LoVo (cell line): ENCODE measurements around the gene NECTIN1.

Experiments
- DNase-seq: peaks from one replicate; pipeline ENCODE4 v3.0.0-alpha.2; 2016; ENCODE audit warnings: low spot score

The NECTIN1 gene

DNA sequence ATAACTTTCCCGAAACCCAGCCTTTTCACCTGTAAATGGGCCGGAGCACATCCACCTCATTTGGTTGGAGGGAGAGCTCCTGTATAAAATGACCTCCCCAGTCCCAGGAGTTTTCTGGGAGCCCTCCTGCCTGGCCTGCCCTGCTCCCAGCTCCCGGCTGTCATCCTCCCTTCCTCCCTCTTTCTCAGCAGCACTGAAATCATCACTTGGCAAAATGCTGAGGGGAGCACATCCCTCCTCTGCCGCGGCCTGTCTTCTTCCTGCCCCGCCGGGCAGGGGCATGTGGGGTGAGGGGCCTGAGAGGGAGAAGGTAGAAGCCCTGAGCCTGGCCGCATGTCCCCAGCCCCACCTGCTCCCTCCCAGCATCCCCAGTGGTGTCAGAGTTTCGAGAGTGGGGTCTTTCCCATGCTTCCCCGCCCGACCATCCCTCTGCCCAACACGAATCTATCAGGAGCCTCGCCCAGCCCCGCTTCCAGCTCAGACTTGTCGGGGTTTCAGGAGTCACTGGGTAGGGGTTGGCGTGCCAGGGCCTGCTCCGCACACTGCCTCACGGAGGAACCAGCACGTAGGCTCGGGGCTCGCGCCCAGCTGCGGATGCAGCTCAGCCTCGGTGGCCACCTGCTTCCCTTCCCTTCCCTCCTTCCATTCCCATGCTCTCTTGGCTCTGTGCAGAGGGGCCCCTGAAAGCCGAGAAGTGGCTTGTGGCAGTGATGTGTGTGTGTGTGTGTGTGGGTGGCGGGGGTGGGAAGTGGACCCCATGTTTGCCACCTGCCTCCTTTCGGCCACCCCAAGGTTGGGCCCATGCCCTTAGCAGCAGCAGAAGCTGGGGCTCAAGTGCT, 37.1 kb downstream of the NECTIN1 start:
- no peak for DNase-seq

- no peak for DNase-seq
Measured at GRCh38 chr11:119691020-119691666, 37.9 kb downstream of the NECTIN1 start.

DNA sequence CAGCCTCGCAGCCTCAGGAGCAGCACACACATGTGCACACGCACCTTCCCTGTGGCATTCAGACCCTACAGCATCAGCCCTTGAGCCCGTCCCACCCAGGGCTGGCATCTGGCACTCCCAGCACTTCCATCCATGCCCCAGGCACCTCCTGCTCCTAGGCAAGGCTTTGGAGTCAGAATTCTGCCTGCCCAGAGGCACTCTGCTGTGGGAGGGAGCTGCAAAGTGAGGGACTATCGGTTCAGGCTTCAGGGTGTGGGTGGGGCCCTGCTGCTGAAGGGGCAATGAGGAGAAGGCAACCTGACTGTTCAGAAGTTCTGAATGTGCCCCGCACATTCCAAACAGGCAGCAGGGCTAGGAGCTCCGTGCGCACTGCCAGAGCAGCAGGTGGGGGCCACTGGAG, 39.7 kb downstream of the NECTIN1 start:
- no peak for DNase-seq

GRCh38 chr11:119688356-119688755, 40.6 kb downstream of the NECTIN1 start:
- no peak for DNase-seq

- DNase-seq: no peak
Measured at GRCh38 chr11:119687373-119688046, 41.5 kb downstream of the NECTIN1 start.

GRCh38 chr11:119686177-119686882, 42.7 kb downstream of the NECTIN1 start:
- DNase-seq: no peak

- DNase-seq: no peak
Measured at GRCh38 chr11:119685111-119685746, 43.8 kb downstream of the NECTIN1 start.

DNA sequence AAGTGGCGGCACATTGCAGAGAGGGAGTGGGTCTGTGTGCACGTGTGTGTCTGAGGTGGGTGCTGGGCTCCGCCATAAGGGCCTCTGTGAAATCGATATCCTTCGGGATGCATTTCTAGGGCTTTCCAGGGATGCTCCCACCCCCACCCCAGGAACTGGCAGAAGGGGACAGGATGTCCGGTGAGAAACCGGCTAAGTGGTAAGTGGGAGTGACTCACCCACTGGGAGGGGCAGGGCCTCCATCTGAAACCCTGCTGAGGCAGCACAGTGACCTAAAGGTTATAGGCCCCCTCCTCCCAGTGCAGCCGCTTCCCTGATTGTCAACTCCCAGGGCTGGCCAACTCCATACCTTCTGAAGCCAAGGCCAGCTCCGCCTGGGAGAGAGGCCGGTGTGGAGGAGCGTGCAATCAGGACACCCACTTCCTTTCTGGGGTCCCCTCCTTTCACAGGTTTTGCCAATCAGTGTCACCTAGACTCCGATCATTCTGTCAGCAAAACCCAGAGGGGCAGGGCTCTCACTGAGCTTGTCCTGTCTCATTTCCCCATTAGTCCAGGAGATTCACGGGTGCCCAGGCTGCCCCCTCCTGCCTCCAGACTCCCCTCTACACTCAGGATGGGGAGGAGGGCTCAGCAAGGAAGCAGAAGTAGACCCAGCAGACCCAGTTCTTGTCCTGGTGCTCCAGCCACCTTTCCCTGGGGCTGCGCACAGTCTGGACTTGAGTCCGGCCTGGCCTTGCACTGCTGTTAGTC, 44.5 kb downstream of the NECTIN1 start:
- no peak for DNase-seq

DNA sequence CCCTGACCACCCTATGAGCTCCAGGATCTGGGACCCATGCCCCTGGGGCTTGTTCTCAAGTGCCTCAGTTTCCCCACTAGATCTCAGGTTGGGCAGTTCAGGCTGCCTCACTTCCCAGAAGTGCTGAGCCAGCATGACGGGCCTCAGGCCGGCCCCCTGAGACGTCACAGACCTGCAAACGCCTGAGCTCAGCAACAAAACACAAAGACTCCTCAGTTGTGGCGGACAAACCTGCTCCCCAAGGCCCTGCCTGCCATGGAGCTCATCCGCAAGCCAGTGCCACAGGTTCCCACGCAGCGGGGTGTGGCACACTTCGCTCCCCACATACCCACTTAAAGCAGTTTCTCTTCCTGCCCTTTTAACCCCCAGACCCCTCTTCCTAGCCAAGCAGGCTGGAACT, 45.2 kb downstream of the NECTIN1 start:
- no peak for DNase-seq

DNA sequence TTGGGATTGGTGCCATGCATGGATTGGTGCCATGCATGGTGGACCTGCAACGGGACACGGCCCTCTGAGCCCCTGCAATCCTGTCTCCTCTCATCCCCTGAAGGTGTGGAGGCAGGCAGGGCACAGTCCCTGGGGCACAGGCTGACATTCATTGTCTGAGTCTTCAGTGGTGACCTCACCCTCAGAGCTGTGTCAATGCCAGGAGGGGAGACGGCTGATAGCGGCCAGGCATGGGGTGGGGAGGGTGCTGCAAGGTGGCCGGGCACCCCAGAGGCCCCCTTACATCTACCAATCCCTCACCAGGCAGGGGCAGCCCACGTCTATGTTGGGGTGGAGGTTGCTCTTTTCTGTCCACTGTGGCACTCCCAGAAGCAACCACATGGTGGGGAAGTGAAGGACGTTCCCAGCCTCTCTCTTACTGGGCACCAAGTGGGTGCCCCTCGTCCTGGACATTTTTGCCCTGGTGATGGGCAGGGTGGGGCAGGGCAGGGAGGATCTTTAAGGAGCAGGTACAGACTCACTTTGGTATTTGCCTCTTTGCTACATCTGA, 47.6 kb downstream of the NECTIN1 start:
- no peak for DNase-seq

GRCh38 chr11:119680541-119681360, 48.2 kb downstream of the NECTIN1 start:
- no peak for DNase-seq

DNA sequence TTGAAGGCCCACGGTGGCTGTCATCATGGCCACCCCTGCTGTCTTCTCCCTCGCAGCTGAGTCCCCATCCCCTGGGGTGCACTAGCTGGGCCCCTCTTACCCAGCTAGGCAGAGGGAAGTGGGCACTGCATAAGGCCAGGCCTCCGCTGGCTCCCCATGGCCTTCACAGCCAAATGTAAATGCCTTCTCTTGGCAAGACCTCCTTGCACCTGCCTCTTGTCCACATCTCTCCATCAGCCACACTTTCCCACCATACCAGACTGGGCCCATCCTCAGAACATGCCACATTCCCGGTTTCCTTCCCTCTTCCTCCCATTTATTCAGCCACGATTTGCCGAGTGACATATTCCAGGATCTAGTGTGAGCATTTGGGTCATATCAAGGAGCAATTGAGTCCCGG, 49.7 kb downstream of the NECTIN1 start:
- no peak for DNase-seq

DNA sequence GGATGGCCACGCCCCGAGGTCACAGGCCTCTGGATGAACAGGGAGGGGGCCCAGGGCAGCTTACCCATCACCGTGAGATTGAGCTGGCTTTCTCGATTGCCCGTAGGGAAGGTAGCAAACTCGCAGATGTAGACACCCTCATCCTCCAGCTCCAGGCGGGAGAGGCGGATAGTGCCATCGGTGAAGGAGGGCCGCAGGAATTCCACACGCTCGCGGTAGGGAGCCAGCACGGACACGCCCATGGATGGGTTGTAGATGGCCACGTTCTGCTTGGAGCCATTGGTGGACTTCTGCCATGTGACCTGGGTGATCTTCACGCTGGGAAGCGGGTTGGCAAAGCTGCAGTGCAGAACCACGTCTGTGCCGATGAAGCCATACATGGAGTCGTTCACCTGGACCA, 50.6 kb downstream of the NECTIN1 start:
- DNase-seq: no peak

GRCh38 chr11:119677840-119678239, 51.2 kb downstream of the NECTIN1 start:
- DNase-seq: no peak

GRCh38 chr11:119676461-119677020, 52.5 kb downstream of the NECTIN1 start:
- no peak for DNase-seq

DNA sequence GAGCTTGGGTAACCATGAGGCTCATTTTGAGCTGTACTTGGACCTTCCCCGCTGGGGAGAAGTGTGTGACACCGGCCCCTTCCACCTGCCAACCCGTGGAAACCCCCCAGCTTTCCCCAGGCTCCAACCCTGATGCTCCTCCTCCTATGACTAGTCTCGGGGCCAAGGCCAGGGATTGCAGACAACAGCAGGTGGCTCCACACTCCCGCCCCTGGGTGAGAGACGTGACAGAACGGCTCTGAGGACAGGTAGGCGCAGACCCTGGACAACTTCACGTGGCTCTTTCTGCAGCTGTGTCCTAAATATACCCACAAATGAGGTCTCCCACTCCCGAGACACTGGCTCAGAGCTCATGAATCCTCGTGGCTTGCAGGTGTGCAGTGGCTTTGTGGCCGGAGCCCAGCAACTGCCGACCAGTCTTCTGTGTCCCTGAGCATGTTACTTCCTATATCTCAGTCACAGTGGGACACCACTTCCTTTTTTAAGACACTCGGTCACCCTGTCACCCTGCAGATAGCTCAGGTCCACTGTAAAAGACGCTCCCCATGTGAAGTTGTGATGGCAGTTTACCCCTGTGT, 55.2 kb downstream of the NECTIN1 start:
- DNase-seq: no peak

DNA sequence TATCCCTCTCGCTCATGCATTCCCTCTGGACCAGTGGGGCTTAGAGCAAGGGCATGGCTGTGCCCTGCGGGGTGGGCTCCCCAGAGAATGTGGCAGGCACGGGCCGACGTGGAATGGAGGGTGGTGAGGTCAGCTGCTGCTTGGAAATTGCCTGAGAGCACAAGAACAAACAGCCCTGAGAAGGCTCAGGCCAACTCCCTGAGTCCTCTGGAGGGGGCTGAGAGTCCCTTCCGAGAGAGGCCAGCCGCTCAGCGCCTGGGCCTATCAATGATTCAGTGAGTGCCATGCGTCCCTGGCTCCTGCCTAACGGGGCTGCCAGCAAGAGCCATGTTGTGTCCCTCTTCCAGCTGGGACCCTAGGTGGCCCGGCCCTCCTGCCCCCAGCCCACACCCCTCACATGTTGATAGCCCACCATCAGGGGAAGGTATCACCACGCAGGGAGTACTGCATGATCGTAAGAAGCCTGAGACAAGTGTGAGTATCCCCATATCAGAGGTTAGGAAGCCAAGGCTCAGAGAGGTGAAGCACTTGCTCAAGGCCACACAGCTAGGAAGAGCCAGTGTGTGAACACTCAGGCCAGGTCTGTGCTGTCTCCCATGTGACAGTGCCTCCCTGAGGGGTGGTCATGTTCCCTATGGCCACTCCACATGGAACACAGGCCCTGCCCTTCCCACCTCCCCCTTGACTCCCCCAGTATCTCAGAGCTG, 55.8 kb downstream of the NECTIN1 start:
- no peak for DNase-seq

GRCh38 chr11:119672597-119672996, 56.4 kb downstream of the NECTIN1 start:
- DNase-seq: no peak

- DNase-seq: no peak
Measured at GRCh38 chr11:119671561-119672015, 57.4 kb downstream of the NECTIN1 start.
